Upper lobe of left lung (tissue), 4 donors: ENCODE results near the gene FECH.

Experiments used
- EP300 ChIP-seq, 4 donors: sonication (generic); formaldehyde crosslinking; IDR thresholded peaks; one replicate each; pipeline ENCODE4 v1.5.1; 2017; ENCODE audit warnings: antibody characterized with exemption in 4 of 4, control low read depth in 2 of 4
- POLR2AphosphoS5 ChIP-seq, 2 donors: sonication (generic); formaldehyde crosslinking; IDR thresholded peaks; one replicate each; pipeline ENCODE4 v1.5.1; 2017; ENCODE audit warnings: antibody characterized with exemption in 2 of 2
- TF ChIP-seq, protein P1 (sequence below), 6 experiments: fragments of 450-650 bp in 4 of 6; fragments of 200-600 bp in 2 of 6; sonication (generic) in 2 of 6; IDR thresholded peaks; one replicate each; pipeline ENCODE4 v1.5.1; 2016 to 2019; ENCODE audit warnings: antibody characterized with exemption in 6 of 6

GRCh38 chr18:57619876-57620275 is 33.4 kb upstream of the FECH start:
- TF ChIP-seq, protein P1, sequence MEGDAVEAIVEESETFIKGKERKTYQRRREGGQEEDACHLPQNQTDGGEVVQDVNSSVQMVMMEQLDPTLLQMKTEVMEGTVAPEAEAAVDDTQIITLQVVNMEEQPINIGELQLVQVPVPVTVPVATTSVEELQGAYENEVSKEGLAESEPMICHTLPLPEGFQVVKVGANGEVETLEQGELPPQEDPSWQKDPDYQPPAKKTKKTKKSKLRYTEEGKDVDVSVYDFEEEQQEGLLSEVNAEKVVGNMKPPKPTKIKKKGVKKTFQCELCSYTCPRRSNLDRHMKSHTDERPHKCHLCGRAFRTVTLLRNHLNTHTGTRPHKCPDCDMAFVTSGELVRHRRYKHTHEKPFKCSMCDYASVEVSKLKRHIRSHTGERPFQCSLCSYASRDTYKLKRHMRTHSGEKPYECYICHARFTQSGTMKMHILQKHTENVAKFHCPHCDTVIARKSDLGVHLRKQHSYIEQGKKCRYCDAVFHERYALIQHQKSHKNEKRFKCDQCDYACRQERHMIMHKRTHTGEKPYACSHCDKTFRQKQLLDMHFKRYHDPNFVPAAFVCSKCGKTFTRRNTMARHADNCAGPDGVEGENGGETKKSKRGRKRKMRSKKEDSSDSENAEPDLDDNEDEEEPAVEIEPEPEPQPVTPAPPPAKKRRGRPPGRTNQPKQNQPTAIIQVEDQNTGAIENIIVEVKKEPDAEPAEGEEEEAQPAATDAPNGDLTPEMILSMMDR (IDR thresholded peaks at IDR 0.05): no peak
- TF ChIP-seq EP300 (IDR thresholded peaks at IDR 0.05) (no peak), POLR2AphosphoS5 (IDR thresholded peaks at IDR 0.05) (no peak)
